ENCODE data around the gene KIAA0513.

KIAA0513 gene

GRCh38 chr16:85107083-85107482 lies 79.5 kb downstream of the KIAA0513 start:
- Histone ChIP-seq H3K9me3 (ENCODE audit: low read length) (no peaks in the 10 kb centered on the region), H3F3A (ENCODE audit: insufficient read depth, low read length) (no peaks in the 10 kb centered on the region), H3K79me2 (ENCODE audit: insufficient read depth, low read length) (no peaks in the 10 kb centered on the region), H3K4me3 (ENCODE audit: low read depth, low read length, poor library complexity, severe bottlenecking) (no peak overlapping the region), H3K4me1 (ENCODE audit: insufficient read depth, low read length, severe bottlenecking) (no peaks in the 10 kb centered on the region), H3K9me2 (ENCODE audit: low read depth, low read length) (no peaks in the 10 kb centered on the region), H4K20me1 (ENCODE audit: insufficient read depth, low read length) (no peaks in the 10 kb centered on the region), H3K4me2 (ENCODE audit: low read length) (no peak overlapping the region), H3K36me3 (ENCODE audit: insufficient read depth, low read length) (no peaks in the 10 kb centered on the region), H3K9ac (ENCODE audit: low read length) (no peak overlapping the region), H2AFZ (ENCODE audit: low read length) (no peak overlapping the region), H3K27me3 (ENCODE audit: insufficient read depth, low read length) (peaks cover 4% of the 10 kb centered on the region; the same call in 1 of the 2 replicates), H3K27ac (ENCODE audit: low read depth, low read length, poor library complexity, severe bottlenecking) (no peak overlapping the region)
- TF ChIP-seq EZH2 (IDR thresholded peaks at IDR 0.05; ENCODE audit: borderline replicate concordance, low read length): no peak
- no peak for TF ChIP-seq CTCF (IDR thresholded peaks at IDR 0.05; ENCODE audit: low read length)

GRCh38 chr16:85107532-85107931 lies 79.9 kb downstream of the KIAA0513 start:
- no peak overlapping the region for H3K27ac ChIP-seq (ENCODE audit: low read depth, low read length, poor library complexity, severe bottlenecking)
- no peak overlapping the region for H3K4me3 ChIP-seq (ENCODE audit: low read depth, low read length, poor library complexity, severe bottlenecking)
- TF ChIP-seq EZH2 (IDR thresholded peaks at IDR 0.05; ENCODE audit: borderline replicate concordance, low read length) (no peak), CTCF (IDR thresholded peaks at IDR 0.05; ENCODE audit: low read length) (no peak)
- no peak overlapping the region for H2AFZ ChIP-seq (ENCODE audit: low read length)
- H3K9me3 ChIP-seq (ENCODE audit: low read length): no peaks in the 10 kb centered on the region
- H4K20me1 ChIP-seq (ENCODE audit: insufficient read depth, low read length): no peaks in the 10 kb centered on the region
- no peaks in the 10 kb centered on the region for H3K4me1 ChIP-seq (ENCODE audit: insufficient read depth, low read length, severe bottlenecking)
- peaks cover 4% of the 10 kb centered on the region; the same call in 1 of the 2 replicates for H3K27me3 ChIP-seq (ENCODE audit: insufficient read depth, low read length)
- no peak overlapping the region for H3K4me2 ChIP-seq (ENCODE audit: low read length)
- no peak overlapping the region for H3K9ac ChIP-seq (ENCODE audit: low read length)
- H3K79me2 ChIP-seq (ENCODE audit: insufficient read depth, low read length): no peaks in the 10 kb centered on the region
- no peaks in the 10 kb centered on the region for H3F3A ChIP-seq (ENCODE audit: insufficient read depth, low read length)
- H3K36me3 ChIP-seq (ENCODE audit: insufficient read depth, low read length): no peaks in the 10 kb centered on the region
- H3K9me2 ChIP-seq (ENCODE audit: low read depth, low read length): no peaks in the 10 kb centered on the region

- Histone ChIP-seq H4K20me1 (ENCODE audit: insufficient read depth, low read length) (no peaks in the 10 kb centered on the region), H3K4me1 (ENCODE audit: insufficient read depth, low read length, severe bottlenecking) (peaks cover 3% of the 10 kb centered on the region), H3K36me3 (ENCODE audit: insufficient read depth, low read length) (no peaks in the 10 kb centered on the region), H3F3A (ENCODE audit: insufficient read depth, low read length) (no peaks in the 10 kb centered on the region), H3K4me3 (ENCODE audit: low read depth, low read length, poor library complexity, severe bottlenecking) (no peak overlapping the region), H3K9me2 (ENCODE audit: low read depth, low read length) (no peaks in the 10 kb centered on the region), H3K9ac (ENCODE audit: low read length) (no peak overlapping the region), H3K79me2 (ENCODE audit: insufficient read depth, low read length) (no peaks in the 10 kb centered on the region), H3K27me3 (ENCODE audit: insufficient read depth, low read length) (peaks cover 7% of the 10 kb centered on the region; the same call in 1 of the 2 replicates), H3K4me2 (ENCODE audit: low read length) (no peak overlapping the region), H2AFZ (ENCODE audit: low read length) (no peak overlapping the region), H3K27ac (ENCODE audit: low read depth, low read length, poor library complexity, severe bottlenecking) (no peak overlapping the region), H3K9me3 (ENCODE audit: low read length) (no peaks in the 10 kb centered on the region)
- TF ChIP-seq CTCF (IDR thresholded peaks at IDR 0.05; ENCODE audit: low read length) (no peak), EZH2 (IDR thresholded peaks at IDR 0.05; ENCODE audit: borderline replicate concordance, low read length) (no peak)
These were observed 82.5 kb downstream of the KIAA0513 start for GRCh38 chr16:85110105-85110504.

All from OCI-LY1 (cell line).